ENCODE data around the gene HELZ. TPM values are rescaled to one million over a fixed set of nuclear protein-coding genes. Genes with fewer than 3 reads are reported as not detected.

The HELZ gene
- total and polyA plus RNA-seq, 4 donors, result 5.5 to 175 (median 27.8) TPM

DNA sequence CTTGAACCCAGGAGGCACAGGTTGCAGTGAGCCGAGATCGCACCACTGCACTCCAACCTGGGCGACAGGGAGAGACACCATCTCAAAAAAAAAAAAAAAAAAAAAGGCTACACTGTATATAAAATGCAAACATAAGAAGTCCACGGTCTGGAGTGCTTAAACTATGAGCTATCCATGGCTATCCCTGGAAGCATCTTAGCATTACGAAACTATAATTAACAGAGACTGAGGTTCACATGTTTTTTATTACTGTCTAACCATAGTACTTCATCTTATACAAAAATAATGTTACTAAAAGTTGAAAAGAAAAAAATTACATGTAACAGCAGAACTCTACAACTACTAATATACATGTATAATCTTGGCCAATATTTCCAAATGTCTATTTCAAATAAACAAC lies 32.8 kb downstream of the HELZ start:
- H3K9me3 ChIP-seq (ENCODE audit: control insufficient read depth in 4 of 4, insufficient read depth in 3 of 4, low read length in 3 of 4), result no peaks in the 10 kb centered on the region
- H3K36me3 ChIP-seq (ENCODE audit: control insufficient read depth in 4 of 4, insufficient read depth in 4 of 4, low read length in 4 of 4), result peaks cover 3 to 11% (median 7%) of the 10 kb centered on the region in 4 donors
- H3K27ac ChIP-seq (ENCODE audit: low read depth in 1 of 2, low read length in 1 of 2), result no peak overlapping the region
- H3K27me3 ChIP-seq (ENCODE audit: control insufficient read depth in 3 of 3, insufficient read depth in 3 of 3, low read length in 2 of 3), result no peaks in the 10 kb centered on the region
- DNase-seq (no peak), ATAC-seq (ENCODE audit: insufficient read depth, low FRiP score) (no peak)
- H3K9ac ChIP-seq (ENCODE audit: insufficient read depth in 1 of 2, low read length in 2 of 2), result no peak overlapping the region
- H3K4me1 ChIP-seq (ENCODE audit: control insufficient read depth in 5 of 5, insufficient read depth in 5 of 5, low read length in 5 of 5), result peaks cover 3 to 12% (median 8%) of the 10 kb centered on the region in 5 donors
- 86 to 89% methylated on average over 5 of the region's 5 CpGs for WGBS, 2 donors
- no peak overlapping the region for H3K4me3 ChIP-seq
- TF ChIP-seq, protein P1, sequence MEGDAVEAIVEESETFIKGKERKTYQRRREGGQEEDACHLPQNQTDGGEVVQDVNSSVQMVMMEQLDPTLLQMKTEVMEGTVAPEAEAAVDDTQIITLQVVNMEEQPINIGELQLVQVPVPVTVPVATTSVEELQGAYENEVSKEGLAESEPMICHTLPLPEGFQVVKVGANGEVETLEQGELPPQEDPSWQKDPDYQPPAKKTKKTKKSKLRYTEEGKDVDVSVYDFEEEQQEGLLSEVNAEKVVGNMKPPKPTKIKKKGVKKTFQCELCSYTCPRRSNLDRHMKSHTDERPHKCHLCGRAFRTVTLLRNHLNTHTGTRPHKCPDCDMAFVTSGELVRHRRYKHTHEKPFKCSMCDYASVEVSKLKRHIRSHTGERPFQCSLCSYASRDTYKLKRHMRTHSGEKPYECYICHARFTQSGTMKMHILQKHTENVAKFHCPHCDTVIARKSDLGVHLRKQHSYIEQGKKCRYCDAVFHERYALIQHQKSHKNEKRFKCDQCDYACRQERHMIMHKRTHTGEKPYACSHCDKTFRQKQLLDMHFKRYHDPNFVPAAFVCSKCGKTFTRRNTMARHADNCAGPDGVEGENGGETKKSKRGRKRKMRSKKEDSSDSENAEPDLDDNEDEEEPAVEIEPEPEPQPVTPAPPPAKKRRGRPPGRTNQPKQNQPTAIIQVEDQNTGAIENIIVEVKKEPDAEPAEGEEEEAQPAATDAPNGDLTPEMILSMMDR (IDR thresholded peaks at IDR 0.05; ENCODE audit: control extremely low read depth, extremely low read depth), result no peak

DNA sequence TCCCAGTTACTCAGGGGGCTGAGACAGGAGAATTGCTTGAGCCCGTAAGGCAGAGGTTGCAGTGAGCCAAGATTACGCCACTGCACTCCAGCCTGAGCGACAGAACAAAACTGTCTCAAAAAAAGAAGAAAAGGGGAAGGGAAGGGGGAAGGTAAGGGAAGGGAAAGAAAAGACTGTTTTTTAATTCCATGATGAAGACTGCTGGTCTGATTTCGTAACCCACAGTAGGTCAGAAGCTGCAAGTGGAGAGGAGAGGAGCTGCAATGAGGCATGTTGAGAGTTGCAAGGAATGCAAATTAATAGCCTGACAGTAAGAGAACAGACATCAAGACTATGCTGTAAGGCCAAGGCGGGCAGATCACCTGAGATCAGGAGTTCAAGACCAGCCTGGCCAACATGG lies 33.3 kb downstream of the HELZ start:
- peaks cover 4 to 8% (median 5%) of the 10 kb centered on the region in 4 donors for H3K36me3 ChIP-seq (ENCODE audit: control insufficient read depth in 4 of 4, insufficient read depth in 4 of 4, low read length in 4 of 4)
- H3K4me3 ChIP-seq, result no peak overlapping the region
- DNase-seq (no peak), ATAC-seq (ENCODE audit: insufficient read depth, low FRiP score) (no peak)
- H3K9ac ChIP-seq (ENCODE audit: insufficient read depth in 1 of 2, low read length in 2 of 2), result no peak overlapping the region
- 37 to 70% methylated on average over 5 of the region's 5 CpGs for WGBS, 2 donors
- peaks cover 3 to 9% (median 5%) of the 10 kb centered on the region in 5 donors for H3K4me1 ChIP-seq (ENCODE audit: control insufficient read depth in 5 of 5, insufficient read depth in 5 of 5, low read length in 5 of 5)
- TF ChIP-seq, protein P1 (IDR thresholded peaks at IDR 0.05; ENCODE audit: control extremely low read depth, extremely low read depth), result no peak
- H3K27me3 ChIP-seq (ENCODE audit: control insufficient read depth in 3 of 3, insufficient read depth in 3 of 3, low read length in 2 of 3), result no peaks in the 10 kb centered on the region
- no peaks in the 10 kb centered on the region for H3K9me3 ChIP-seq (ENCODE audit: control insufficient read depth in 4 of 4, insufficient read depth in 3 of 4, low read length in 3 of 4)
- no peak overlapping the region for H3K27ac ChIP-seq (ENCODE audit: low read depth in 1 of 2, low read length in 1 of 2)

DNA sequence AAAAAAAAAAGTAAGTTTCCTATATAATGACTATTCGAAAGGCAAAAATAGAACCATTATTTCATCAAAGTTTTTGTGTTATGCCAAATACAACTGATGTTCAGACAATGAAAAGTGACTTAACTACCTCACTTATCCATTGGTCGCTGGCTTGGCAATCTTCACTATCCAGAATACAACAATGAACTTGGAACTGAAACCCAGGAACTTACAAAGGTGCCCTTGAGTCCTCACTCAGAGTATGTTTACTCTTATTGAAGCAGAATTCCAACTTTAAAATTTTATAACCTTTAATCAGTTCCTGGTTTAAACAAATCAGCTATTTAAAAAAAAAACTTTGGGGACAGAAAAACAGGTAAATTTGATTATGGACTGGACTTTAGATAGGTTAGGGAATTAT lies 34.1 kb downstream of the HELZ start:
- H3K9me3 ChIP-seq (ENCODE audit: control insufficient read depth in 4 of 4, insufficient read depth in 3 of 4, low read length in 3 of 4), result no peaks in the 10 kb centered on the region
- TF ChIP-seq, protein P1 (IDR thresholded peaks at IDR 0.05; ENCODE audit: control extremely low read depth, extremely low read depth), result no peak
- H3K27me3 ChIP-seq (ENCODE audit: control insufficient read depth in 3 of 3, insufficient read depth in 3 of 3, low read length in 2 of 3), result no peaks in the 10 kb centered on the region
- H3K4me1 ChIP-seq (ENCODE audit: control insufficient read depth in 5 of 5, insufficient read depth in 5 of 5, low read length in 5 of 5), result peaks cover 0 to 5% (median 2%) of the 10 kb centered on the region in 5 donors
- no peak overlapping the region for H3K27ac ChIP-seq (ENCODE audit: low read depth in 1 of 2, low read length in 1 of 2)
- ATAC-seq (ENCODE audit: insufficient read depth, low FRiP score), result no peak
- H3K9ac ChIP-seq (ENCODE audit: insufficient read depth in 1 of 2, low read length in 2 of 2), result no peak overlapping the region
- H3K4me3 ChIP-seq, result no peak overlapping the region
- peaks cover under 1 to 8% (median 4%) of the 10 kb centered on the region in 4 donors for H3K36me3 ChIP-seq (ENCODE audit: control insufficient read depth in 4 of 4, insufficient read depth in 4 of 4, low read length in 4 of 4)
- DNase-seq, result no peak
- WGBS, 2 donors, result 77 to 96% methylated on average over 2 of the region's 2 CpGs

DNA sequence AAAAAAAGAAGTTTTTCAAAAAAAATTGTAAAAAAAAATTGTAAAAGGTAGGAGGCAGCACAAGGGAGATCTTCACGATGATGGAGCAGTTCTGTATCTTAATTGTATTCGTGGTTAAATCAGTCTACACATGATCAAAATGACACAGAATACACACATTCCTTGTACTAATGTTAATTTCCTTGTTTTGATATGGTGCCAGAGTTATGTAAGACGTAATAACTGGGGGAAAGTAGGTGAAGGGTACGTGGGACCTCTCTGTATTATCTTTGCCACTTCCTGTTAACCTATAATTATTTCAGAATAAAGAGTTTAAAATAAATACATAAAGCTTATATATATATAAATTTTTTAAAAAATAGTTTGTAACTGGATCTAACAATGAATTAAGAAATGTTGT lies 36.8 kb downstream of the HELZ start:
- Histone ChIP-seq H3K9ac (ENCODE audit: insufficient read depth in 1 of 2, low read length in 2 of 2) (no peak overlapping the region), H3K9me3 (ENCODE audit: control insufficient read depth in 4 of 4, insufficient read depth in 3 of 4, low read length in 3 of 4) (no peaks in the 10 kb centered on the region), H3K4me1 (ENCODE audit: control insufficient read depth in 5 of 5, insufficient read depth in 5 of 5, low read length in 5 of 5) (peaks cover 0 to 5% (median 1%) of the 10 kb centered on the region in 5 donors), H3K27ac (ENCODE audit: low read depth in 1 of 2, low read length in 1 of 2) (no peak overlapping the region), H3K4me3 (no peak overlapping the region), H3K27me3 (ENCODE audit: control insufficient read depth in 3 of 3, insufficient read depth in 3 of 3, low read length in 2 of 3) (no peaks in the 10 kb centered on the region), H3K36me3 (ENCODE audit: control insufficient read depth in 4 of 4, insufficient read depth in 4 of 4, low read length in 4 of 4) (peaks cover 0 to 8% (median 5%) of the 10 kb centered on the region in 4 donors)
- TF ChIP-seq, protein P1 (IDR thresholded peaks at IDR 0.05; ENCODE audit: control extremely low read depth, extremely low read depth), result no peak
- 53 to 55% methylated on average over 4 of the region's 4 CpGs for whole genome bisulfite sequencing, 2 donors
- no peak for DNase-seq
- no peak for ATAC-seq (ENCODE audit: insufficient read depth, low FRiP score)

All from lung (tissue), 12 donors.